HG03520 (cell line): ENCODE data around the gene NRIP1.
"Not testable (repeated sequence)": the region's sequence is repeated elsewhere in the genome, so short reads cannot be mapped to it uniquely, and the experiment has no call there.

Experiments
- ATAC-seq: cut with Tn5 transposase; IDR thresholded peaks from one replicate; pipeline ENCODE4 v1.9.1; 2021; ENCODE audit warnings: mild to moderate bottlenecking, moderate library complexity; ENCODE audit not compliant: unreplicated experiment

NRIP1 gene

GRCh38 chr21:15042531-15042930, 22.3 kb downstream of the NRIP1 start:
- ATAC-seq: no peak

GRCh38 chr21:15039607-15040299, 25.0 kb downstream of the NRIP1 start:
- ATAC-seq: no peak

- no peak for ATAC-seq
Observed at GRCh38 chr21:15037900-15038293, 26.9 kb downstream of the NRIP1 start.

- ATAC-seq: no peak
Observed at GRCh38 chr21:15037095-15037899, 27.5 kb downstream of the NRIP1 start.

GRCh38 chr21:15036189-15036588, 28.6 kb downstream of the NRIP1 start:
- ATAC-seq: no peak

GRCh38 chr21:15034126-15034853, 30.5 kb downstream of the NRIP1 start:
- no peak for ATAC-seq

- no peak for ATAC-seq
Observed at GRCh38 chr21:15031790-15032357, 32.9 kb downstream of the NRIP1 start.

GRCh38 chr21:15031362-15031761, 33.4 kb downstream of the NRIP1 start:
- not testable (repeated sequence) for ATAC-seq

- ATAC-seq: not testable (repeated sequence)
Observed at GRCh38 chr21:15030861-15031260, 33.9 kb downstream of the NRIP1 start.

GRCh38 chr21:15029077-15029476, 35.7 kb downstream of the NRIP1 start:
- no peak for ATAC-seq

GRCh38 chr21:15028186-15028585, 36.6 kb downstream of the NRIP1 start:
- ATAC-seq: no peak

GRCh38 chr21:15027056-15027455, 37.7 kb downstream of the NRIP1 start:
- no peak for ATAC-seq

- no peak for ATAC-seq
Observed at GRCh38 chr21:15026370-15026769, 38.4 kb downstream of the NRIP1 start.

- ATAC-seq: no peak
Observed at GRCh38 chr21:15023776-15024175, 41.0 kb downstream of the NRIP1 start.

GRCh38 chr21:15022608-15023261, 42.1 kb downstream of the NRIP1 start:
- no peak for ATAC-seq

GRCh38 chr21:15020797-15021196, 44.0 kb downstream of the NRIP1 start:
- ATAC-seq: no peak

GRCh38 chr21:15018382-15018781, 46.4 kb downstream of the NRIP1 start:
- ATAC-seq: no peak

GRCh38 chr21:15015622-15016471, 49.0 kb downstream of the NRIP1 start:
- ATAC-seq: no peak

- ATAC-seq: no peak
Observed at GRCh38 chr21:15014221-15014620, 50.6 kb downstream of the NRIP1 start.

GRCh38 chr21:15011967-15012366, 52.8 kb downstream of the NRIP1 start:
- no peak for ATAC-seq
